CD14-positive monocyte (primary cell): ENCODE results near the gene SMURF1. TPM values are rescaled to one million over a fixed set of nuclear protein-coding genes. Genes with fewer than 3 reads are reported as not detected.

ENCODE experiments used
- DNase-seq, 3 donors: peaks; one replicate each; pipeline ENCODE4 v3.0.0-alpha.2; 2011 to 2022
- H2AFZ ChIP-seq: 2 replicates; pipeline ENCODE4 v1.6.0; 2012; ENCODE audit warnings: mild to moderate bottlenecking, low read depth, low read length, inconsistent platforms; ENCODE audit not compliant: insufficient read depth, poor library complexity, severe bottlenecking
- H3K27ac ChIP-seq, 2 donors: 1 replicate in 1 of 2; 2 replicates in 1 of 2; pipeline ENCODE4 v1.5.1; 2012 to 2013; ENCODE audit warnings: low read length in 2 of 2, control low read depth in 1 of 2, inconsistent platforms in 1 of 2, low read depth in 1 of 2, mild to moderate bottlenecking in 1 of 2
- H3K27me3 ChIP-seq, 2 donors: one replicate each; pipeline versions ENCODE4 v1.6.0 to v1.6.1; 2011 to 2013; ENCODE audit warnings: low read length in 2 of 2; ENCODE audit not compliant: control insufficient read depth in 2 of 2, insufficient read depth in 2 of 2
- H3K36me3 ChIP-seq, 2 donors: replicated peaks in 1 of 2; 1 replicate in 1 of 2; 2 replicates in 1 of 2; pipeline versions ENCODE4 v1.5.1 to v1.6.1; 2012 to 2013; ENCODE audit warnings: low read length in 2 of 2, control low read depth in 1 of 2, inconsistent platforms in 1 of 2, mild to moderate bottlenecking in 1 of 2; ENCODE audit not compliant: insufficient read depth in 2 of 2, control insufficient read depth in 1 of 2
- H3K4me1 ChIP-seq, 2 donors: 1 replicate in 1 of 2; 2 replicates in 1 of 2; pipeline versions ENCODE4 v1.5.1 to v1.6.1; 2012 to 2013; ENCODE audit warnings: low read length in 2 of 2, control low read depth in 1 of 2, inconsistent platforms in 1 of 2, mild to moderate bottlenecking in 1 of 2, moderate library complexity in 1 of 2; ENCODE audit not compliant: insufficient read depth in 2 of 2, control insufficient read depth in 1 of 2
- H3K4me2 ChIP-seq: replicated peaks from 2 replicates; pipeline ENCODE3; 2012; ENCODE audit warnings: low read length, moderate library complexity, mild to moderate bottlenecking; ENCODE audit not compliant: poor library complexity, severe bottlenecking; ENCODE audit errors: extremely low read depth
- H3K4me3 ChIP-seq, 3 experiments: fragments of 200-600 bp in 1 of 3; sonication (generic) in 1 of 3; replicated peaks in 1 of 3; 1 replicate in 2 of 3; 2 replicates in 1 of 3; pipeline ENCODE4 v1.5.1; 2011 to 2013; ENCODE audit warnings: low read length in 3 of 3, mild to moderate bottlenecking in 3 of 3, control low read depth in 2 of 3, low read depth in 2 of 3, inconsistent platforms in 1 of 3, moderate library complexity in 1 of 3
- H3K79me2 ChIP-seq: 2 replicates; pipeline ENCODE4 v1.6.0; 2012; ENCODE audit warnings: mild to moderate bottlenecking, control low read depth, inconsistent platforms, low read length, moderate library complexity; ENCODE audit not compliant: insufficient read depth
- H3K9ac ChIP-seq: 2 replicates; pipeline ENCODE4 v1.6.0; 2017; ENCODE audit warnings: low read length, mild to moderate bottlenecking; ENCODE audit not compliant: insufficient read depth, poor library complexity, severe bottlenecking
- H3K9me3 ChIP-seq, 2 donors: replicated peaks in 1 of 2; 1 replicate in 1 of 2; 2 replicates in 1 of 2; pipeline versions ENCODE4 v1.5.1 to v1.6.1; 2012 to 2013; ENCODE audit warnings: low read length in 2 of 2, control low read depth in 1 of 2; ENCODE audit not compliant: control insufficient read depth in 1 of 2, insufficient read depth in 1 of 2
- H4K20me1 ChIP-seq: 2 replicates; pipeline ENCODE4 v1.6.0; 2012; ENCODE audit warnings: mild to moderate bottlenecking, low read length, control low read depth, moderate library complexity; ENCODE audit not compliant: insufficient read depth
- H3K27ac Mint-ChIP-seq, 7 donors: one replicate each; pipeline ENCODE4 v1.8.0; 2020; ENCODE audit warnings: mild to moderate bottlenecking in 7 of 7, mixed read lengths in 7 of 7, moderate library complexity in 6 of 7, inconsistent platforms in 2 of 7
- H3K27me3 Mint-ChIP-seq, 3 donors: one replicate each; pipeline ENCODE4 v1.8.0; 2021 to 2022; ENCODE audit warnings: low read depth in 3 of 3, mild to moderate bottlenecking in 3 of 3, mixed read lengths in 3 of 3, moderate library complexity in 3 of 3, inconsistent platforms in 1 of 3
- H3K36me3 Mint-ChIP-seq, 2 donors: one replicate each; pipeline ENCODE4 v1.8.0; 2020; ENCODE audit warnings: mixed read lengths in 2 of 2, inconsistent platforms in 1 of 2, mild to moderate bottlenecking in 1 of 2
- H3K4me1 Mint-ChIP-seq: one replicate; pipeline ENCODE4 v1.8.0; 2020; ENCODE audit warnings: mild to moderate bottlenecking, mixed read lengths
- H3K4me3 Mint-ChIP-seq, 2 donors: one replicate each; pipeline ENCODE4 v1.8.0; 2020; ENCODE audit warnings: mild to moderate bottlenecking in 2 of 2, mixed read lengths in 2 of 2, moderate library complexity in 1 of 2
- H3K9me3 Mint-ChIP-seq, 7 donors: one replicate each; pipeline ENCODE4 v1.8.0; 2020 to 2022; ENCODE audit warnings: mixed read lengths in 7 of 7, mild to moderate bottlenecking in 6 of 7, moderate library complexity in 6 of 7, inconsistent platforms in 2 of 7
- CTCF ChIP-seq: fragments of 200-600 bp; IDR thresholded peaks from one replicate; pipeline ENCODE4 v1.8.0; 2022; ENCODE audit warnings: antibody characterized with exemption, mild to moderate bottlenecking
- WGBS: methylation state at CpG from one replicate; pipeline ENCODE4 v1.1.5; 2013; ENCODE audit warnings: missing lambda C conversion rate; ENCODE audit not compliant: insufficient coverage; 5-methylcytosine and 5-hydroxymethylcytosine counted together
- intact Hi-C, 2 donors: fragments of 100-400 bp; cut with micrococcal nuclease; formaldehyde crosslinking; loops; one replicate each; pipeline versions ENCODE4 v1.15.0 to v1.15.1; 2023
- polyA plus RNA-seq, 3 donors: library from polyadenylated mRNA; depleted of rRNA in 1 of 3; unstranded in 2 of 3; stranded (reverse) in 1 of 3; fragments of 300-500 nt in 2 of 3; fragments of >200 nt in 1 of 3; fragmentation: Illumina TruSeq in 2 of 3; gene quantifications; 1 replicate in 2 of 3; 2 replicates in 1 of 3; pipeline ENCODE4 v1.2.3, GENCODE V29; 2012 to 2021

The SMURF1 gene
- polyA plus RNA-seq, 3 donors, result 0.48 to 15.8 (median 1.6) TPM

GRCh38 chr7:99141334-99141733 is 2.6 kb downstream of the SMURF1 start:
- no peaks in the 10 kb centered on the region for H3K9me3 Mint-ChIP-seq
- Histone ChIP-seq H3K27ac (no peak overlapping the region), H2AFZ (no peak overlapping the region), H3K4me2 (no peak overlapping the region), H3K9ac (no peak overlapping the region), H4K20me1 (peaks cover 69% of the 10 kb centered on the region), H3K79me2 (peaks cover 68% of the 10 kb centered on the region), H3K36me3 (no peaks in the 10 kb centered on the region), H3K4me1 (peaks cover 17 to 33% of the 10 kb centered on the region in 2 donors), H3K9me3 (no peaks in the 10 kb centered on the region), H3K4me3 (no peak overlapping the region), H3K27me3 (no peaks in the 10 kb centered on the region)
- H3K36me3 Mint-ChIP-seq, result peaks cover 0 to 8% of the 10 kb centered on the region in 2 donors
- intact Hi-C loops, result loop anchor here in 1 of 2 donors (5.0 kb wide), 1 partner anchor 186 kb away; the partner anchor contains the start of gene ARPC1A
- no peak overlapping the region for H3K27ac Mint-ChIP-seq
- H3K27me3 Mint-ChIP-seq, result peaks cover 0 to 4% (median 0%) of the 10 kb centered on the region in 3 donors
- no peak for DNase-seq
- no peak for TF ChIP-seq CTCF
- H3K4me1 Mint-ChIP-seq, result peaks cover 47% of the 10 kb centered on the region
- no CpG with 5 or more reads among the region's 3 CpGs for WGBS
- H3K4me3 Mint-ChIP-seq, result no peak overlapping the region

DNA sequence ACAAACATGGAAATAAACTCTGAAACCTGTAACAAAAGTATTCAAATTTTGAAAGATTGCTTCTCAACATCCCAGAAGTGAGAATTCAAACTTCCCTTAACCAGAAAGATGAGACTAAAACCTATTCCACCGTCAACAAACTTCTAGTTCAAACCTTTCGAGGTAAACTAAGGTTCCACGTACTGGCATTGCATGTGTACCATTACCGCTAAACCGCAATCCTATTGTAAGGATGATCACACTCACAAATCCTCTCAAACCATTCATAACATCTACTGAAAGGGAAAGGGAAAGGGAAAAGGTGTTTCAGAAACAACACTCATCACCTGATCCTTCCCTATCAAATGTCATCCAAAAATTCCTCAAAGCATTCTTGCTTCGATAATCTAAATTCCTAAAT is 3.1 kb downstream of the SMURF1 start:
- Histone ChIP-seq H3K4me2 (no peak overlapping the region), H3K4me3 (no peak overlapping the region)
- DNase-seq, result no peak

More for the DNA sequence above, 3.1 kb downstream of the SMURF1 start:
- Histone ChIP-seq H3K36me3 (no peaks in the 10 kb centered on the region), H3K27me3 (no peaks in the 10 kb centered on the region), H3K4me1 (peaks cover 17 to 33% of the 10 kb centered on the region in 2 donors), H4K20me1 (peaks cover 75% of the 10 kb centered on the region), H2AFZ (no peak overlapping the region), H3K9me3 (no peaks in the 10 kb centered on the region), H3K27ac (no peak overlapping the region), H3K79me2 (peaks cover 73% of the 10 kb centered on the region), H3K9ac (no peak overlapping the region)
- no peaks in the 10 kb centered on the region for H3K9me3 Mint-ChIP-seq
- WGBS, result 93% methylated on average over 2 of the region's 6 CpGs
- no peak overlapping the region for H3K27ac Mint-ChIP-seq
- no peak overlapping the region for H3K4me3 Mint-ChIP-seq
- peaks cover 47% of the 10 kb centered on the region for H3K4me1 Mint-ChIP-seq
- intact Hi-C loops, result loop anchor here in 1 of 2 donors (5.0 kb wide), 1 partner anchor 186 kb away; the partner anchor contains the start of gene ARPC1A
- peaks cover 0 to 8% of the 10 kb centered on the region in 2 donors for H3K36me3 Mint-ChIP-seq
- TF ChIP-seq CTCF, result no peak
- peaks cover 0 to 4% (median 0%) of the 10 kb centered on the region in 3 donors for H3K27me3 Mint-ChIP-seq
